T follicular helper cell (primary cell): Measurements from ENCODE around the gene ERC2.

Experiments used
- DNase-seq: peaks from one replicate; pipeline ENCODE4 v3.0.0-alpha.2; 2020; ENCODE audit warnings: low read depth

Gene ERC2

GRCh38 chr3:55827786-55828185 lies 640.5 kb downstream of the ERC2 start:
- no peak for DNase-seq

GRCh38 chr3:55826731-55827496 lies 641.4 kb downstream of the ERC2 start:
- no peak for DNase-seq

DNA sequence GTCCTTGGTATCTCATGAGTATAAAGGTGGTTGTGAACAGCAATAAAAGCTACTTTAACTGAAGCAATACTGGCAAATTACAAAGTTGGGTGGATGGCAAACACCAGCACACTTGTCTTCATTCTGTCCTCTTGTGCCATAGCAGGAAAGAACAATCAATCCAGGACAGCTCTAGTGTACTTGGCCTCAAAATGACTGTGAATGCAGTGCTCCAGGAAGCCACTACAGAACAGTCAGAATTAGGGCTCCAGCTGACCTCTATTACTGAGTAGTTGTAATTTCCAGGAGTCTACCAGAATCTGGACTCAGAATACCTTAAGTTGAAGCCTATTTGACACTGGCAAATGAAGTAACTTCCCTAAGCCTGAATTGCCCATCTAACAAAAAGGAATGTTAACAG lies 642.2 kb downstream of the ERC2 start:
- DNase-seq, result no peak

- no peak for DNase-seq
Measured at GRCh38 chr3:55824406-55824805, 643.9 kb downstream of the ERC2 start.

DNA sequence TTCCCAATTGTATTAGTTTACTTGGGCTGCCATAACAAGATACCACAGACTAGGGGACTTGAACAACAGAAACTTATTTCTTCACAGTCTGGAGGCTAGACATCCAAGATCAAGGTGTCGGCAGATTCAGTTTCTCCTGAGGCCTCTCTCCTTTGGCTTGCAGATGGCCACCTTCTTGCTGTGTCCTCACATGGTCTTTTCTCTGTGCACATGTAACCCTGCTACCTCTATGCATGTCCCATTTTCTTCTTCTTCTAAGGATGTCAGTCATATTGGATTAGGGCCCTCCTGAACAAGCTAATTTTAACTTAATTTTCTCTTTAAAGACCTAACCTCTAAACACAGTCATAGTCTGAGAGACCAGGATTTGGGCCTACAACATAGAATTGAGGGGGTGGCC lies 644.4 kb downstream of the ERC2 start:
- no peak for DNase-seq

DNA sequence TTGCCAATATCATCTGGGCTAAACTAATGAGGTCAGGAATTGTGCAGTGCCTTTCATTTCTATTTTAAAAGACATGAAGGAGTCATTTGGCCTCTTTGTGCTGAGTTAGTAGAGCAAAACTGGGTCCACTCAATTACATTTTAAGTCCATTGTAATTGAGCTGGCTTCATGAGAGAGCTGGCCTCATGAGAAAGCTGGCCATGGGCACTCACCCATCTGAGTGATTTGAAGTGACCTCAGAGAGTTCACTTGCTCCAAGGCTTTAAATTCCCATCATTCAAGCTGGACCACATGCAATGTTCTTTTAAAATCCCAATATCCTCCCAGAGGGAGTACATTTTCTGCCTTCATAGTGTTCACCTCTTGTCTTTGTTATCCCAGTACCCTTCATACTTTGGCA lies 645.3 kb downstream of the ERC2 start:
- DNase-seq, result no peak

DNA sequence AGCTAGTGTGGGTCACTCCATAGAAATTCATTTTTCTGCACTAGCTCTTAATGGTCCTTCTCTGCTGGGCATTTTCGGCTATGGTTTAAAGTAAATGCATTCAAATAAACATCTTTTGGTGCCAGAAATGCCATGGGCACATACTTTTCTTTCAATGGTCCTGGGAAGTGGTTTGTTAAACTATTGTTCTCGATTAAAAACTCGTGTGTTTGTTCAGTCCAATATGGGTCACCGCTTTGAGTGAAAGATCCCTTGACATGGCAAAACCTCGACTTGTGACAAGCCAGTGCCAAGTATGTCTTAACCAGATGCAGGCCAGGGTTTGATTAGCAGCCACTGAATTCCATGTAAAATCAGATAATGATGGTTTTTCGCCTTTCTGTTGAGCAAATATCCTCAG lies 649.3 kb downstream of the ERC2 start:
- DNase-seq, result no peak

GRCh38 chr3:55818485-55818884 lies 649.8 kb downstream of the ERC2 start:
- DNase-seq, result no peak

GRCh38 chr3:55816794-55817576 lies 651.3 kb downstream of the ERC2 start:
- DNase-seq, result no peak

DNA sequence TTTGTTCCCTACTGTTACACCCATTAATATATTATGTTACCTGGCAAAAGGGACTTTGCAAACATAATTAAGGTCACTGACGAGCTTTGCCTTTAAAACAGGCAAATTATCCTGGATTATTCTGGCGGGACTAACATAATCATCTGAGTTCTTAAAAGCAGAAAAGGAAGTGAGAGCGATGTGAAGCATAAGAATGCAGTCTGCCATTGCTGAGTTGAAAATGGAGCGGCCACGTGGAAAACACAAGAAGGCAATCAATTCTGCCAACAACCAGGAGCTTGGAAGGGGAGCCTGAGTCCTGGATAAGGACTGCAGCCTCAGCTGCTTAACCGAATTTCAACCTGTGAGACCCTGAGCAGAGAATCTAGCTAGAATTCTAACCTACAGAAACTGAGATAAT lies 653.0 kb downstream of the ERC2 start:
- no peak for DNase-seq

- DNase-seq, result no peak
Measured at GRCh38 chr3:55813268-55814097, 654.8 kb downstream of the ERC2 start.

- DNase-seq, result no peak
Measured at GRCh38 chr3:55812394-55813013, 655.8 kb downstream of the ERC2 start.

- DNase-seq, result no peak
Measured at GRCh38 chr3:55807210-55807609, 661.1 kb downstream of the ERC2 start.

- no peak for DNase-seq
Measured at GRCh38 chr3:55805169-55805568, 663.1 kb downstream of the ERC2 start.

DNA sequence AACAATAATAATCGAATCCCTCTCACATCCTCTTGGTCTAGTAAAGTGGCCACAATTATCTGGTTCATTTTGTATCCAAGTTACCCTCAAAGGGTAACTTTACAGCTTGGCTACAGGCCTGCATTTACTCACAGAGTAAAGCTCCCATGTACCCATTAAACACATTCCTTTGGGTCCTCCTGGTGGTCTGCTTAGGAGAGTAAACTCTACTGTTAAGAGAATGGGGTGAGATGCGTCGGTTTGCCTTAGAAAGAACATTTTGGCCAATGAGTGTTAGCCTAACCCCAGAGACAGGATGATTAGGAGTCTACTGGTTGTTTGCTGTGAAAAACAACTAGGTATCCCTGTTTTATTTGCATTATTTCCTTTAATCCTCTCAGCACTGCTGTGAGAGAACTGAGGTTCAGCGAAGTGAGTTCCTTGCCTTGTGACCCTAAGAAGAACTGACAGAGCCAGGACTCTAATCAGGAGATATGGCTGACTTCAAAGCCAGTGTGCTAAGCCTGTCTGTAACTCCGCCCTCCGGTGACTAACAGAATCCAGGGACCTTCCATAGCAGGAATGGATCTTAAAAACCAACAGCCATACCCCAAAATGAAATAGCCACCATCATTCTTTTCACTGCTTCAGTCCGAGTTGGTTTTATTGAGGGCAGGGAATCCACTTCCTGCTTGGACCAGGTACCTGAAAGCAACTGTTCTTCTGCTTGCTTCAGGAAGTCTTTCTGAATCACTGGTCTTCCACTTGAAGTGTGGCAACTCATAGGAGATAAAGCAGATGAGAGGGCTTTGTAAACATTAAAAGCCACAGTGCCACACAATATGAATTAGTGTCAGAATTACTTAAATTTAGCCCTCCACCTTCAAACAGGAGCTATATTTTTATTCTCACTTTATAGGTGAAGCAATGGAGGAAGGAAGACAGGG lies 663.8 kb downstream of the ERC2 start:
- DNase-seq, result no peak

DNA sequence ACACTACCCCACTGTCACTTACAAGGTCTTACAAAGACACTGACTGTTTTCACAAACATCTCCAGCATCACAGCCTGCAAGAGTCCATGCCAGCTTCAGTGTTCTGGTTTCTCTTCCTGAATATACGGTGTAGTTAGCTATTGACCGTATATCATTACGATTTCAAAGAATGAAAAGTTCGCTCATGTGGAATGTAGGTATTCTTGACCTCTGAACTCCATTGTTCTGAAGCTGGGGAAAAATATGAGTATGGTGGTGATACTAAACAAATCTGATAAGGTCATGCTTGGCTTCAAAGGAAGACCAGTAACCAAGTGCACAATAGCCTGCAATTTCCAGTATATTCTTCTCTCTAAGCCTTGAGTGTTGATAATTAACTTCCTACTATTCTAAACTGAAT lies 665.5 kb downstream of the ERC2 start:
- no peak for DNase-seq

DNA sequence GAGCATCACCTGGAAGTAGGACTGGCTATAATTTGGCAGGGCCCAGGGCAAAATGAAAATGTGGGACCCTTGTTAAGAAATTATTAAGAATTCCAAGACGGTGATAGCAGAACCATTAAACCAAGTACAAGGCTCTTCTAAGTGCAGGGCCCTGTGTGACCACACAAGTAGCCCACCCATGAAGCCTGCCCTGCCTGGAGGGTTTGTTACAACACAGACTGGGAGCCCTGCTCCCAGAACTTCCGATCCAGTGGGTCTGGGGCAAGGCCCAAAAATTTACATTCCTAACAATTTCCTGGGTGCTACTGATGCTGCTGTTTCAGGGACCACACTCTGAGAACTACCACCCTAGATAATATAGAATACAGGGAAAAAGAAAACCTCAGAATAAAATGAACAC lies 666.6 kb downstream of the ERC2 start:
- no peak for DNase-seq

GRCh38 chr3:55801068-55801467 lies 667.2 kb downstream of the ERC2 start:
- no peak for DNase-seq

DNA sequence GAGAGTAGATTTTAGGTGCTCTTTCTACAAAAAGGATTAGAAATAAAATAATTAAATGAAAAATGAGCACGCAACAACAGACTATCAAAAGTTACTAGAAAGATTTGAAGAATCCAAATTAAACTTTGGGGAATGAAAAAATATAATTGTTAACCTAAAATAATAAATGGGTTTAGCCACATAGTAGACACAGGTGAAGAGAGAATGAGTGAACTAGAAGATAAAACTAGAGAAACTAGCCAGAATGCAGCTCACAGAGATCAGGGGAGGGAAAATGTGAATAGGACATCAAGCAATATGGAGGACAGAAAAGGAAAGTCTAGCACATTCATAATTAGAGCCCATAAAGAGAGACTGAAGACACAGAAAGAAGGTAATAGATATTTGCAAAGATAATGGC lies 670.5 kb downstream of the ERC2 start:
- DNase-seq, result no peak

DNA sequence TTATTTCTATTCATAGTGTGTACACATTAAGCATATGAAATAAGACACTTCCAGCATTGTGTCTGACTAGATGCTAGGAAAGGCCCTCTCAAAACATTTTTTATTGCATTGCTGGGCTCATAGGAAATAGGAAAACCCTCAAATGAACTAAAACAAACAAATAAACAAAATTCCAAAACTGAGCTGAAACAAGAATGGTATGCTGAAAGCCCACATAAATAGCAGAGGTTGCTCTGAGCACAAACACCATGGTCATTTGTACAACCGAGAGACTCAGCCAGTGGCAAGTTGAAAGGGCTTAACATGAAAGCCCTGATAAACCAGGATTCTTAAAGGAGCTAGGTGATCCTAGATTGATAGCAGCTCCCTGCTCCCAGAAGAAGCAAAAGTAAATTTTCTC lies 671.2 kb downstream of the ERC2 start:
- DNase-seq, result no peak

DNA sequence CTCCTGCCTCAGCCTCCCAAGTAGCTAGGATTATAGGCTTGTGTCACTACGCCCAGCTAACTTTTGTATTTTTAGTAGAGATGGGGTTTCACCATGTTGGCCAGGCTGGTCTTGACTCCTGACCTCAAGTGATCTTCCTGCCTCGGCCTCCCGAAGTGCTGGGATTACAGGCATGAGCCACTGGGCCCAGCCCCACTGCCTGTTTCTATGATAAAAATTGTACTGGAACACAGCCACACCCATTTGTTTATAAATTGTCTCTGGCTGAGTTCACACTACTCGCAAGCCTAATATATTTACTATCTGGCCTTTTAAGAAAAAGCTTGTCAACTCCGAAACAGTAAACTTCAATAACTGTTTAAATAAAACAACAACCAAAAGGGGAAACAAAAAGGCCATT lies 671.7 kb downstream of the ERC2 start:
- DNase-seq, result no peak
